Frontal cortex (tissue), 4 donors: ENCODE data around the gene FBXW8. TPM values are rescaled to one million over a fixed set of nuclear protein-coding genes. Genes with fewer than 3 reads are reported as not detected.

Experiments used
- DNase-seq, 2 donors: peaks; one replicate each; pipeline ENCODE4 v3.0.0; 2012; ENCODE audit warnings: low spot score in 2 of 2
- FAIRE-seq: peaks from 2 replicates; lab custom pipeline; 2012; peaks lifted over from hg19 to GRCh38; lab: Jason Lieb, UNC
- total RNA-seq: library from RNA; depleted of rRNA; stranded (reverse); fragments of >200 nt; gene quantifications from one replicate; pipeline ENCODE4 v1.2.3, GENCODE V29; 2014
- donor health status: control.
- donor health status: control.
- donor health status: control.

FBXW8 gene
- total RNA-seq, 1 donor from 2014 or later: 7.7 TPM

- DNase-seq (no peak), FAIRE-seq (no peak)
Measured at GRCh38 chr12:116920939-116921338, 10.2 kb downstream of the FBXW8 start.

- FAIRE-seq (no peak), DNase-seq (no peak)
Measured at GRCh38 chr12:116922194-116922897, 11.6 kb downstream of the FBXW8 start.

- FAIRE-seq: no peak
- no peak for DNase-seq
Measured at GRCh38 chr12:116924558-116925453, 14.1 kb downstream of the FBXW8 start.

GRCh38 chr12:116926283-116927243 is 15.8 kb downstream of the FBXW8 start:
- DNase-seq (no peak), FAIRE-seq (no peak)

GRCh38 chr12:116927244-116927940 is 16.6 kb downstream of the FBXW8 start:
- no peak for FAIRE-seq
- no peak for DNase-seq

GRCh38 chr12:116928504-116928903 is 17.8 kb downstream of the FBXW8 start:
- FAIRE-seq (no peak), DNase-seq (no peak)

- no peak for FAIRE-seq
- no peak for DNase-seq
Measured at GRCh38 chr12:116929885-116930284, 19.1 kb downstream of the FBXW8 start.

GRCh38 chr12:116931665-116932064 is 20.9 kb downstream of the FBXW8 start:
- FAIRE-seq: no peak
- DNase-seq: no peak

- no peak for DNase-seq
- no peak for FAIRE-seq
Measured at GRCh38 chr12:116933091-116933490, 22.3 kb downstream of the FBXW8 start.

GRCh38 chr12:116933512-116934246 is 22.9 kb downstream of the FBXW8 start:
- no peak for FAIRE-seq

GRCh38 chr12:116934908-116935705 is 24.4 kb downstream of the FBXW8 start:
- DNase-seq: no peak
- FAIRE-seq: no peak

More at GRCh38 chr12:116933512-116934246, 22.9 kb downstream of the FBXW8 start:
- DNase-seq: no peak

GRCh38 chr12:116937640-116938039 is 26.9 kb downstream of the FBXW8 start:
- DNase-seq (no peak), FAIRE-seq (no peak)

- DNase-seq (no peak), FAIRE-seq (no peak)
Measured at GRCh38 chr12:116939734-116940133, 29.0 kb downstream of the FBXW8 start.

- FAIRE-seq (no peak), DNase-seq (no peak)
Measured at GRCh38 chr12:116941188-116941587, 30.4 kb downstream of the FBXW8 start.

GRCh38 chr12:116943419-116944372 is 32.9 kb downstream of the FBXW8 start:
- DNase-seq: no peak
- no peak for FAIRE-seq

- DNase-seq: no peak
- FAIRE-seq: no peak
Measured at GRCh38 chr12:116945886-116946550, 35.3 kb downstream of the FBXW8 start.
